Measurements from ENCODE around the gene PABPN1L.

Gene PABPN1L

GRCh38 chr16:88853325-88853941, 13.0 kb downstream of the PABPN1L start:
- Histone ChIP-seq H3K9me3 (no peaks in the 10 kb centered on the region), H3K4me3 (ENCODE audit: low read depth, low read length) (no peak overlapping the region), H3K27me3 (no peaks in the 10 kb centered on the region), H3K36me3 (no peaks in the 10 kb centered on the region; the same call in 1 of the 2 replicates), H3K4me1 (peaks cover 3% of the 10 kb centered on the region; the same call in 1 of the 2 replicates)
- no peak for DNase-seq
- TF ChIP-seq, protein P1, sequence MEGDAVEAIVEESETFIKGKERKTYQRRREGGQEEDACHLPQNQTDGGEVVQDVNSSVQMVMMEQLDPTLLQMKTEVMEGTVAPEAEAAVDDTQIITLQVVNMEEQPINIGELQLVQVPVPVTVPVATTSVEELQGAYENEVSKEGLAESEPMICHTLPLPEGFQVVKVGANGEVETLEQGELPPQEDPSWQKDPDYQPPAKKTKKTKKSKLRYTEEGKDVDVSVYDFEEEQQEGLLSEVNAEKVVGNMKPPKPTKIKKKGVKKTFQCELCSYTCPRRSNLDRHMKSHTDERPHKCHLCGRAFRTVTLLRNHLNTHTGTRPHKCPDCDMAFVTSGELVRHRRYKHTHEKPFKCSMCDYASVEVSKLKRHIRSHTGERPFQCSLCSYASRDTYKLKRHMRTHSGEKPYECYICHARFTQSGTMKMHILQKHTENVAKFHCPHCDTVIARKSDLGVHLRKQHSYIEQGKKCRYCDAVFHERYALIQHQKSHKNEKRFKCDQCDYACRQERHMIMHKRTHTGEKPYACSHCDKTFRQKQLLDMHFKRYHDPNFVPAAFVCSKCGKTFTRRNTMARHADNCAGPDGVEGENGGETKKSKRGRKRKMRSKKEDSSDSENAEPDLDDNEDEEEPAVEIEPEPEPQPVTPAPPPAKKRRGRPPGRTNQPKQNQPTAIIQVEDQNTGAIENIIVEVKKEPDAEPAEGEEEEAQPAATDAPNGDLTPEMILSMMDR (IDR thresholded peaks at IDR 0.05; ENCODE audit: low read depth, low read length): no peak

DNA sequence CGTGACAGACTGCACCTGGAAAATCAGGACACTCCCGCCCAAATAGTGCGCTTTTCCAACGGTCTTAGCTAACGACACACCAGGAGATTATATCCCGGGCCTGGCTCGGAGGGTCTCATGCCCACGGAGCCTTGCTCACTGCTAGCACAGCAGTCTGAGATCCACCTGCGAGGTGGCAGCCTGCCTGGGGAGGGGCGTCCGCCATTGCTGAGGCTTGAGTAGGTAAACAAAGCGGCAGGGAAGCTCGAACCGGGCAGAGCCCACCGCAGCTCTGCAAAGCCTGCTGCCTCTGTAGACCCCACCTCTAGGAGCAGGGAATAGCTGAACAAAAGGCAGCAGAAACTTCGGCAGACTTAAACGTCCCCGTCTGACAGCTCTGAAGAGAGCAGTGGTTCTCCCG, 14.8 kb downstream of the PABPN1L start:
- TF ChIP-seq, protein P1 (IDR thresholded peaks at IDR 0.05; ENCODE audit: low read depth, low read length): no peak
- no peaks in the 10 kb centered on the region for H3K9me3 ChIP-seq
- H3K27me3 ChIP-seq: no peaks in the 10 kb centered on the region
- no peak overlapping the region for H3K4me3 ChIP-seq (ENCODE audit: low read depth, low read length)
- no peaks in the 10 kb centered on the region for H3K4me1 ChIP-seq
- DNase-seq: no peak
- no peaks in the 10 kb centered on the region for H3K36me3 ChIP-seq

DNA sequence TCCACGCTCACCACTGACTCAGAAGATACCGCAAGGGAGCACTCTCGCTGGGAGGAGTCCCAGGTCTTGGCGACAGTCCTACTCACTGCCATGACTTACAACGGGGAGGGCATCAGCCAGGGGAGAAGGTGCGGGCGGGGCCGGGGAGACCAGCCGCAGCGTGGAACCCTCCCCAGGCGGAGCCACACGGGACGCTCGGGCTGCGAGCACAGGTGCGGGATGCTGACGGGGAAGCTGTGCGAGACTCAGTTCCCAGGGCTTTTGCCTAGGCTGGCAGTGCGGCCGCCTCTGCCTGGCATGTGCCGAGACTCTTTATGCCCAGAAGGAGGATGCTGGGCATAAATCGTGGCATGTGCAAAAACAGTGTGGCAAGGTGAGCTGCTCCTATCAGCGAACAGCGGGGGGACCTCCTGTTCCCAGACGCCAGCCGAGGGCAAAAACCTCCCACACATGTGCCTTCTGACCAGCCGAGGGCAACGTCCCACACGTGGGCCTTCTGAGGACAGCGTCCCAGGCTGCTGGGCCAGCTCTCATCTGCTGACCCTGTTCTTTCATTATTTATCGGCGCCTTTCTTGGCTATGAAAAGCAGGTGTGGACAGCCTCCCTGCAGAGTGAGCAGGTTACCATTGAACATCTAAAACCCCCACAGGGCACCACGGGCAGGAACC, 15.8 kb downstream of the PABPN1L start:
- TF ChIP-seq, protein P1 (IDR thresholded peaks at IDR 0.05; ENCODE audit: low read depth, low read length): no peak
- H3K4me1 ChIP-seq: no peaks in the 10 kb centered on the region
- no peaks in the 10 kb centered on the region for H3K9me3 ChIP-seq
- H3K27me3 ChIP-seq: no peaks in the 10 kb centered on the region
- DNase-seq: no peak
- no peak overlapping the region for H3K4me3 ChIP-seq (ENCODE audit: low read depth, low read length)
- H3K36me3 ChIP-seq: no peaks in the 10 kb centered on the region

GRCh38 chr16:88848557-88848956, 17.9 kb downstream of the PABPN1L start:
- Histone ChIP-seq H3K27me3 (no peaks in the 10 kb centered on the region), H3K36me3 (no peaks in the 10 kb centered on the region), H3K9me3 (no peaks in the 10 kb centered on the region), H3K4me1 (no peaks in the 10 kb centered on the region), H3K4me3 (ENCODE audit: low read depth, low read length) (no peak overlapping the region)
- no peak for DNase-seq
- TF ChIP-seq, protein P1 (IDR thresholded peaks at IDR 0.05; ENCODE audit: low read depth, low read length): no peak

- no peaks in the 10 kb centered on the region for H3K36me3 ChIP-seq
These were observed 18.8 kb downstream of the PABPN1L start for GRCh38 chr16:88847654-88848053.

More at GRCh38 chr16:88847654-88848053, 18.8 kb downstream of the PABPN1L start:
- no peak overlapping the region for H3K4me3 ChIP-seq (ENCODE audit: low read depth, low read length)
- TF ChIP-seq, protein P1 (IDR thresholded peaks at IDR 0.05; ENCODE audit: low read depth, low read length): no peak
- H3K27me3 ChIP-seq: no peaks in the 10 kb centered on the region
- DNase-seq: no peak
- H3K4me1 ChIP-seq: no peaks in the 10 kb centered on the region
- H3K9me3 ChIP-seq: no peaks in the 10 kb centered on the region

Measured in BE2C (cell line).